NCI-H2029 (cell line): ENCODE results near the gene SNX14.
A peak's percentile ranks its signal among the peaks of the same experiment; 100 is the strongest.
"Not testable (repeated sequence)": the region's sequence is repeated elsewhere in the genome, so short reads cannot be mapped to it uniquely, and the experiment has no call there.

Source experiments
- DNase-seq: peaks from one replicate; lab custom pipeline; 2025; lab: John Stamatoyannopoulos, UW

Gene SNX14

GRCh38 chr6:85582832-85583231 is 10.8 kb downstream of the SNX14 start:
- not testable (repeated sequence) for DNase-seq

DNA sequence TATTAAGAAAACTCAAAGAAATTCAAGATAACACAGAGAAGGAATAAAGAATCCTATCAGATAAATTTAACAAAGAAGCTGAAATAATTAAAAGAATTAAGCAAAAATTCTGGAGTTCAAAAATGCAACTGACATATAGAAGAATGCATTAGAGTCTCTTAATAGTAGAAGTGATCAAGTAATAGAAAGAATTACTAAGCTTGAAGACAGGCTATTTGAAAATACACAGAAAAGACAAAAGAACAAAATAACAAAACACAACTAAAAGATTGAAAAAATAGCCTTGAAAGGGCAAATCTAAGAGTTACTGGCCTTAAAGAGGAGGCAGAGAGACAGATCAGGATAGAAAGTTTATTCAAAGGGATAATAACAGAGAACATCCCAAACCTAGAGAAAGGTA is 12.1 kb downstream of the SNX14 start:
- DNase-seq: no peak

- no peak for DNase-seq
Measured at GRCh38 chr6:85580878-85581267, 12.8 kb downstream of the SNX14 start.

DNA sequence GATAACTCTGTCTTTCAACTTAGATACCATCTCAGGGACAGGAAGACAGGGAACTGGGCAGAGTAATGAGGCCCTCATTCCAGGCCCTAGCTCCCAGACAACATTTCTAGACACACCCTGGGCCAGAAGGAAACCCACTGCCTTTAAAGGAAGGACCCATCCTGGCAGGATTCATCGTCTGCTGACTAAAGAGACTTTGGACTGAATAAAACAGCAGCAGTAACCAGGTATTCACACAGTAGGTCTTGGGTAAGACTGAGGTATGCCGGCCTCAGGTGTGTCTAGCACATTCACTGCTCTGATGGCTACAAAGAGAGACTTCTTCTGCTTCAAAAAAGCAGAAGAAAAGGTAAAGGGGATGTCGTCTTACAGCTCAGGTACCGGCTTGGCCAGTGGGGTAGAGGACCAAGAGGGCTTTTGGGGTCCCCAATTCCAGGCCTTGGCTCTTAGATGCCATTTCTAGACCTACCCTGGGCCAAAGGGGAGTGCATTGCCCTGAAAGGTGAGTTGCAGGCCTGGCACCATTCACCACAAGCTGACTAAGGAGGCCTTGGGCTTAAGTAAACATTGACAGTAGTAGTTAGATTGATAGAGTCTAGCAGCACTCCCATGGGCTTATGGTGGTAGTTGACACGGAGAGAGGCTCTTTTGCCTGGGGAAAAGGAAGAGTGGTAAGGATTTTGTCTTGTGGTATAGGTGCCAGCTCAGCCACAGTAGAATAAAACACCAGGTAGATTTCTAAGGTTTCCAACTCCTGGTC is 13.4 kb downstream of the SNX14 start:
- DNase-seq: no peak

GRCh38 chr6:85579581-85579980 is 14.1 kb downstream of the SNX14 start:
- no peak for DNase-seq

DNA sequence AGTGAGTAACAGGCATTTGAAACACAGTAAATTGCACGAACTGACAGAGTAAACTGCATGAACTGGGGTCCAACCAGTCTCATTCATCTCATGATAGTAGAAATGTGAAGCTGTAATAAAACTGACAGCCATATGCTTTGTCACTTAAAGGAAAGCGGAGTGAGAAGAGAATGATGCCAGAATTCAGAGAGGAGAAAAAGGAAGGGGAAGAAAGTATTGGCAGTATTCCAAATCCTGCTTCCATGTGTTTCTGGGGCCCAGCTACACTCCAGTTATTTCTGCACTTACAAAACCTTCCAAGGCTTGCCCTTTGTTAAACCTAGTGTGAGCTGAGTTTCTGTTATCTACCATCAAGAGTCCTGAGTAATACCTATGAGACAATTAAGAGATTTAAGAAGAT is 17.2 kb downstream of the SNX14 start:
- DNase-seq: no peak

DNA sequence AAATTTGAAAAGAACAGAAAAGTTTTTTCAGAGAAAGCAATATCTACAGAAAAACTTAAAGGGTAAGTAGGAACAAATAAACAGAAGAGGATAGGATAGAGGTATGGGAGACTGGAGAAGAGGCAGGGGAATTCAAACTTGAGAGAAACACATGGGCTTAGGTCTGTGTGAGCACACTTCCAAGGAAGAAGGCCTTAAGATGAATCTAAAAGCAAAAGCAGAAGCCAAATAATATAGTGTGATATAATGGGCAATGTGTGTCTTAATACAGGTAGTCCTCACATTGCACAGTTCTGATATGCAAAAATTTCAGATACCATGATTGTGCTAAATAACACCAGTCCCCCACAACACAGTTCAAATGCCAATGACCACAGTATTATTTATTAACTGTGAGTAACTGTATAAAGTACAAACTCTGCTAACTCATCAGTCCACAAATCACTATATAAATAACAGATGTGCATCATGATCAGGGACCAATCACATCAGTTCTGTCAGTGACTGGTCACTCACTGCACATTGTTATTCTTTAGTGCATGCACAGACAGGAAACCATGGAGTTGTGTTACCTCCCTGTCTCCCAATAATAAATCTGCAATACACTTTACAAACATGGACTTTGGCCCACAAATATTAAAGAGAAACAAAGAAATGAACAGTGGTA is 18.6 kb downstream of the SNX14 start:
- DNase-seq: no peak

- DNase-seq: no peak
Measured at GRCh38 chr6:85569323-85569722, 24.3 kb downstream of the SNX14 start.

DNA sequence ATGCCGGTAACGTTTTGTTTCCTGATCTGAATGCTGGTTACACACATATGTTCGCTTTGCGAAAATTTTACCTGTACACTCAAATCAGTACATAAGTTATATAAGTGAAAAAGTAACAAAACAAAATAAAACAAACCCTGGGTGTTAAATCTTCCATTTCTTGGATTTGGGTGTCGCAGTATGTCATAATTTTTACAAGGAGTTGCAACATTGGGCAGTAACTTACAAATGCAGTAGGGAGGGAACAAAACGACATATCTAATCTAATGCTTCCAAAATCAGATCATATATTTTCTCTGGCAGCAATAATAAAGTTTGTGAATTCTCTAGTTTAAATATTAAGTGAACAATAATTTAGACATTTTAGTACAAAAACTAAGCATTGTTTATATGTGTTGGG is 25.2 kb downstream of the SNX14 start:
- DNase-seq: no peak

- DNase-seq: no peak
Measured at GRCh38 chr6:85565736-85566135, 27.9 kb downstream of the SNX14 start.

GRCh38 chr6:85564223-85564622 is 29.4 kb downstream of the SNX14 start:
- not testable (repeated sequence) for DNase-seq

DNA sequence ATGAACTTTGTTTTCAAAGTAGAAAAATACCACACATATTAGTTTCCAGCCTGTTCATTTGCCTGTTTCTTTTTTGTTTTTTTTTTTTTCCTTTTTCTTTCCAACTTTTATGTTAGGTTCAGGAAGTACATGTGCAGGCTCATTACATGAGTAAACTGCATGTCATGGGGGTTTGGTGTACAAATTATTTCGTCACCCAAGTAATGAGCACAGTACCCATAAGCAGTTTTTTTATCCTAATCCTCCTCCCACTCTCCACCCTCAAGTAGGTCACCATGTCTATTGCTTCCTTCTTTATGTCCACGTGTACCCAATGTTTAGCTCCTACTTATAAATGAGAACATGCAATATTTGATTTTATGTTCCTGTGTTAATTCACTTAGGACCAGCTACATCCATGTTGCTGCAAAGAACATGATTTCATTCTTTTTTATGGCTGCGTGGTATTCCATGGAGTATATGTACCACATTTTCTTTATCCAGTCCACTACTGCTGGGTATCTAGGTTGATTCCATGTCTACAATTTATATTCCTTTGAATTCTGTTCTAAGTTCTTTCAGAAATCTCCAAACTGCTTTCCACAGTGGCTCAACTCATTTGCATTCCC is 31.8 kb downstream of the SNX14 start:
- no peak for DNase-seq

DNA sequence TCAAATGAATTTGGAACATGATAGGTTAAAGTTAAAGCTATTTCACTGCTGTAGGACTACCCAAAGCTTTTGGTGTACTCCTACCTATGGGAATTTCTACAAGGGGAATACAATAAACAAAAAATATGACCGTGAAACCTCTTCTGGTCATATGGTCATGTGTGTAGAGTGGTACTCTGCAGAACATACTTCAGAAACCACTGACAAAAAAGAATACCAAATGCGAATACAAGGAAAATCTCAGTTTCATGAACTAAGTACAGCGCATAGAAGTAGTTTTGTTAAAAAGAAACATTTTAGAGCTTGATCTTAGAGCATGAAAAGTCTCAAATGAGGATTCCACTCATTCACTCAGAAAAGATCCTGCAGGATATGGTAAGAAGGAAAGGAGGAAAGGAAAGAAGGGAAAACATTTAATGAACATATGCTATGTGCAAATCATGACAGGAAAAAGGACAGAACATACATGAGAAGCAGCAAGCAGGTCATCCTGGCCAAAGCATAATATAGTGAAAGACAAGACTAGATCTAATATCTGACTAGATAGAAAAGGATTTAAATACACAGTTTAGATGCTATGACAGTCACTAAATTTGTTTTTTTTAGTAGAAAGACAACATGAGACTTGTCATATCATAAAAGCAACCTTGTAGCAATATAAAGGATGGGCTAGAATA is 36.5 kb downstream of the SNX14 start:
- DNase-seq: no peak

GRCh38 chr6:85552652-85553051 is 41.0 kb downstream of the SNX14 start:
- no peak for DNase-seq

DNA sequence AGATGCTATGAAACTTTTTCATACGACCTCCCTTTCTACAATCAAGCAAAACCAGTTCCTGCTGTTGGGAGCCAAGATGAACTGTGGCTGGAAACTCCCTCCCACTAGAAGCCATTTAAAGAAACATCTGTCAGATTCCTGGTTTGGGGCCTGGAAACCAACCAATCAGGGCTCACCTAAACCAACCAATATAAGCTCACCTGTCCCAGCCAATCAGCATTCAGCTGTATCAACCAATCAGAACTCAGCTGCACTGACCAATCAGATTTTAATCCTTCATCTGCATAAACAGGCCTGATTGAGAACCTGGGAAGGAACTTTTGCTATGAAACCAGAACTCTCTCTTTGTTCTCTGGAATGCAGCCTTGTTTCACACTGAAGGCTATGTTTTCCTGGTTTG is 42.4 kb downstream of the SNX14 start:
- no peak for DNase-seq

DNA sequence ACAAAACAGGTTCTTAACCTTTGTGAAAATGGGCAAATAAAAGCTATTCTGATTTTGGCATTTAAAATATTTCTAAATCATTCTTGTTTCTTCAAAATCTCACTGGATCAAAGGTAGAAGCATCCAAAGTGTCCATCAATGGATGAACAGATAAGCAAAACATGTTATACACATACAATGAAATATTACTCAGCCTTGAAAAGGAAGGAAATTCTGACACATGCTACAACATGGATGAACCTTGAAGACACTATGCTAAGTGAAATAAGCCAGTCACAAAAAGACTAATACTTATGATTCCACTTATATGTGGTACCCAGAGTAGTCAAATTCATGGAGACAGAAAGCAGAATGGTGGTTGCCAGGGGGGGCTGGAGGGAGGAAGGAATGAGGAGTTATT is 45.9 kb downstream of the SNX14 start:
- DNase-seq: no peak

GRCh38 chr6:85544776-85545175 is 48.9 kb downstream of the SNX14 start:
- no peak for DNase-seq

- DNase-seq: no peak
Measured at GRCh38 chr6:85537055-85537494, 56.6 kb downstream of the SNX14 start.

DNA sequence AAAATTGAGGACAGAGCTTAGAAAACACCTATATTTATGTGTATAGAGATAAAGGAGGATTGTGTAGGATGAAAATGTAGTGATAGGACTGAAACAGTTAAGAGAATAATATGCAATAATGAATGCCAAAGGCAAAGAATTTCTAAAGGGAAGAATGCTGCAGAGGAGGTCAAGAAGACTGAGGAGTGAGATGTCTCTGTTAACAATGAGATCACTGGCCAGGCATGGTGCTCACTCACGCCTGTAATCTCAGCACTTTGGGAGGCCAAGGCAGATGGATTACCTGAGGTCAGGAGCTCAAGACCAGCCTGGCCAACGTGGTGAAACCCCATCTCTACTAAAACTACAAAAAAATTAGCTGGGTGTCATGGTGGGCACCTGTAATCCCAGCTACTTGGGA is 69.4 kb downstream of the SNX14 start:
- DNase-seq: not testable (repeated sequence)

- DNase-seq: no peak
Measured at GRCh38 chr6:85516168-85516567, 77.5 kb downstream of the SNX14 start.

DNA sequence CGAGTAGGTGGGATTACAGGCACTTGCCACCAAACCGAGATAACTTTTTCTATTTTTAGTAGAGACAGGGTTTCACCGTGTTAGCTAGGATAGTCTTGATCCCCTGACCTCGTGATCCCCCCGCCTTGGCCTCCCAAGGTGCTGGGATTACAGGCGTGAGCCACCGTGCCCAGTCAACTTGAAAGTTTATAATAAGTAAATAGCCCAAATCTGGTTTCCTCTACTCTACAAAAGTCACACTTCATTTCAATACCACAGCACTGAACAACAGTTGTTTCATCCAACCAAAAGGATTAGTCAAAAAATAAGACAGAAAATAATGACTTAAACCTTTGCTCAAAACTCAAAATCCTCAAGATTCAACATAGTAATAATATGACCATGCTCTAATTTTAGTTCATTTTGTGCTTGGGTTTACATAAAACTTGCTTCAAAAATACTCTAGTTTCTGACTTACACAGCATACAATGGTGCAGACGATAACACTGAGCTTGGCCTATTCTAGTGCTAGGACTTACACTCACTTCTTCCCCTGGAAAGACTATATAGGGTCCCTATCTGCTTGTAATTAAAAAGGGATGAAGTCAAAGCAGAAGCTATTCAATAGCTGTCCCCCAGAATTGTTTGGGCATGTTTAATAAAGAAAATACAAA is 87.1 kb downstream of the SNX14 start:
- no peak for DNase-seq

GRCh38 chr6:85498596-85499258 is 94.9 kb downstream of the SNX14 start:
- peak; percentile 31 for DNase-seq
